IMR-90 (cell line): ENCODE results near the gene MAZ. TPM values are rescaled to one million over a fixed set of nuclear protein-coding genes. Genes with fewer than 3 reads are reported as not detected.

ENCODE experiments used
- ATAC-seq: fragments of 200-7000 bp; cut with Tn5 transposase; 2 replicates; pipeline ENCODE4 v1.9.1; 2020; ENCODE audit warnings: low read depth, mild to moderate bottlenecking, moderate library complexity
- BruUV-seq: library from RNA; stranded (reverse); fragments of 400-500 nt; replicated peaks from 2 replicates; lab custom pipeline; 2021; lab: Mats Ljungman, UMichigan
- CTCF ChIA-PET: fragments of 300-600 bp; formaldehyde crosslinking; extraction: SDS; loops from one replicate; lab custom pipeline; 2021; ENCODE audit warnings: antibody characterized with exemption; lab: Yijun Ruan, JAX
- POLR2A ChIA-PET: fragments of 300-600 bp; sonication (Branson Sonifier 250); formaldehyde crosslinking; loops from one replicate; lab custom pipeline; 2022; ENCODE audit warnings: antibody characterized with exemption; ENCODE audit not compliant: unreplicated experiment; lab: Charles Lee
- DNase-seq: peaks from one replicate; pipeline ENCODE4 v3.0.0; 2013
- H2AFZ ChIP-seq: replicated peaks from 2 replicates; pipeline ENCODE3; 2013; ENCODE audit warnings: low read length, mild to moderate bottlenecking; ENCODE audit not compliant: poor library complexity
- H2AK5ac ChIP-seq: 2 replicates; pipeline ENCODE4 v1.6.1; 2013; ENCODE audit warnings: low read depth, low read length, inconsistent platforms
- H2AK9ac ChIP-seq: replicated peaks from 2 replicates; pipeline ENCODE3; 2013; ENCODE audit warnings: mild to moderate bottlenecking, low read depth, low read length, moderate library complexity; ENCODE audit not compliant: poor library complexity
- H2BK120ac ChIP-seq: 2 replicates; pipeline ENCODE4 v1.6.1; 2013; ENCODE audit warnings: low read depth, low read length, inconsistent platforms
- H2BK15ac ChIP-seq: 3 replicates; pipeline ENCODE4 v1.6.1; 2013; ENCODE audit warnings: low read depth, low read length, inconsistent platforms
- H2BK20ac ChIP-seq: 2 replicates; pipeline ENCODE4 v1.6.1; 2013; ENCODE audit warnings: low read depth, mild to moderate bottlenecking, inconsistent platforms, low read length, moderate library complexity
- H2BK5ac ChIP-seq: 2 replicates; pipeline ENCODE4 v1.6.1; 2013; ENCODE audit warnings: mild to moderate bottlenecking, low read depth, low read length, inconsistent platforms; ENCODE audit not compliant: poor library complexity, severe bottlenecking
- H3K14ac ChIP-seq: replicated peaks from 2 replicates; pipeline ENCODE4 v1.6.1; 2013; ENCODE audit warnings: low read depth, low read length, inconsistent platforms
- H3K18ac ChIP-seq: 2 replicates; pipeline ENCODE4 v1.6.1; 2013; ENCODE audit warnings: low read depth, low read length, control low read depth
- H3K23ac ChIP-seq: 2 replicates; pipeline ENCODE4 v1.6.1; 2013; ENCODE audit warnings: low read depth, low read length, inconsistent platforms
- H3K27ac ChIP-seq: 2 replicates; pipeline ENCODE4 v1.5.1; 2013; ENCODE audit warnings: mild to moderate bottlenecking, control low read depth, low read length; ENCODE audit not compliant: insufficient read depth
- H3K27me3 ChIP-seq: 2 replicates; pipeline ENCODE4 v1.6.1; 2013; ENCODE audit warnings: low read length; ENCODE audit not compliant: control insufficient read depth, insufficient read depth
- H3K36me3 ChIP-seq: 2 replicates; pipeline ENCODE4 v1.6.1; 2013; ENCODE audit warnings: low read length, mixed read lengths; ENCODE audit not compliant: control insufficient read depth, insufficient read depth
- H3K4ac ChIP-seq: 2 replicates; pipeline ENCODE4 v1.6.1; 2013; ENCODE audit warnings: low read depth, low read length, inconsistent platforms
- H3K4me1 ChIP-seq: 2 replicates; pipeline ENCODE4 v1.6.1; 2013; ENCODE audit warnings: low read length, mixed read lengths; ENCODE audit not compliant: control insufficient read depth, insufficient read depth
- H3K4me2 ChIP-seq: 2 replicates; pipeline ENCODE4 v1.6.1; 2013; ENCODE audit warnings: low read depth, mild to moderate bottlenecking, control low read depth, low read length, moderate library complexity
- H3K4me3 ChIP-seq: 2 replicates; pipeline ENCODE4 v1.5.1; 2013; ENCODE audit warnings: low read depth, mild to moderate bottlenecking, control low read depth, low read length, moderate library complexity; ENCODE audit not compliant: insufficient read depth
- H3K56ac ChIP-seq: 2 replicates; pipeline ENCODE4 v1.6.1; 2013; ENCODE audit warnings: low read length, inconsistent platforms; ENCODE audit not compliant: insufficient read depth; ENCODE audit errors: extremely low read depth
- H3K79me1 ChIP-seq, 2 experiments: 2 replicates each; pipeline ENCODE4 v1.6.1; 2013; ENCODE audit warnings: low read length in 2 of 2, inconsistent platforms in 1 of 2, low read depth in 1 of 2
- H3K9ac ChIP-seq: 2 replicates; pipeline ENCODE4 v1.6.1; 2013; ENCODE audit warnings: low read depth, low read length, control low read depth
- H3K9me1 ChIP-seq: 2 replicates; pipeline ENCODE4 v1.6.1; 2013; ENCODE audit warnings: low read length, inconsistent platforms; ENCODE audit not compliant: insufficient read depth
- H3K9me3 ChIP-seq: 2 replicates; pipeline ENCODE4 v1.6.1; 2013; ENCODE audit warnings: low read length; ENCODE audit not compliant: control insufficient read depth, insufficient read depth
- H4K20me1 ChIP-seq: 2 replicates; pipeline ENCODE4 v1.6.1; 2013; ENCODE audit warnings: low read length, inconsistent platforms; ENCODE audit not compliant: insufficient read depth
- H4K5ac ChIP-seq: 2 replicates; pipeline ENCODE4 v1.6.1; 2013; ENCODE audit warnings: mild to moderate bottlenecking, low read depth, low read length, control low read depth
- H4K8ac ChIP-seq, 2 experiments: 2 replicates each; pipeline ENCODE4 v1.6.1; 2013; ENCODE audit warnings: low read depth in 2 of 2, low read length in 2 of 2, control low read depth in 1 of 2, inconsistent platforms in 1 of 2
- H4K91ac ChIP-seq: 2 replicates; pipeline ENCODE4 v1.6.1; 2013; ENCODE audit warnings: low read depth, low read length, inconsistent platforms; ENCODE audit not compliant: insufficient read depth
- FOS ChIP-seq: fragments of 150-350 bp; IDR thresholded peaks from 2 replicates; pipeline ENCODE4 v1.6.1; 2016; ENCODE audit warnings: low read depth, low read length
- MAZ ChIP-seq: IDR thresholded peaks from 2 replicates; pipeline ENCODE4 v1.6.1; 2012; ENCODE audit warnings: low read depth, mild to moderate bottlenecking, low read length, improper control_type of control experiment, moderate library complexity, borderline replicate concordance
- RAD21 ChIP-seq: IDR thresholded peaks from 2 replicates; pipeline ENCODE4 v1.6.1; 2012; ENCODE audit warnings: low read length, improper control_type of control experiment
- RFX5 ChIP-seq: IDR thresholded peaks from 2 replicates; pipeline ENCODE4 v1.8.0; 2012; ENCODE audit warnings: low read depth, mild to moderate bottlenecking, low read length, moderate library complexity
- WGBS, 2 experiments: methylation state at CpG; one replicate each; pipeline versions ENCODE4 v1.1.5 to v1.1.7; 2013; ENCODE audit warnings: missing lambda C conversion rate in 2 of 2; ENCODE audit not compliant: insufficient read length in 1 of 2; ENCODE audit errors: extremely low coverage in 2 of 2; 5-methylcytosine and 5-hydroxymethylcytosine counted together
- dilution Hi-C: fragments of 300-500 bp; cut with HindIII; formaldehyde crosslinking; loops from one replicate; pipeline ENCODE4 v1.14.3; 2018; ENCODE audit warnings: low sequenced_read_pairs; ENCODE audit not compliant: unreplicated experiment
- in situ Hi-C: fragments of 300-500 bp; cut with MboI; formaldehyde crosslinking; loops from 3 replicates; pipeline ENCODE4 v1.14.3; 2019; ENCODE audit warnings: low sequenced_read_pairs, inconsistent platforms, mixed read lengths
- intact Hi-C: fragments of 100-400 bp; cut with micrococcal nuclease; formaldehyde crosslinking; loops from 2 replicates; pipeline ENCODE4 v1.10.0; 2022
- polyA plus RNA-seq, 3 experiments: library from polyadenylated mRNA; depleted of rRNA; stranded (reverse); fragments of >200 nt; gene quantifications; 2 replicates each; pipeline ENCODE4 v1.2.3, GENCODE V29; 2012; ENCODE audit warnings: low replicate concordance in 1 of 3
- total RNA-seq: library from RNA; depleted of rRNA; stranded (reverse); fragments of >200 nt; gene quantifications from 2 replicates; pipeline ENCODE4 v1.2.3, GENCODE V29; 2012
- TF ChIP-seq, protein P1 (sequence below): fragments of 150-350 bp; IDR thresholded peaks from 2 replicates; pipeline ENCODE4 v1.6.1; 2017; ENCODE audit warnings: mild to moderate bottlenecking, antibody characterized with exemption, low read length, low read depth

MAZ gene
- total and polyA plus RNA-seq, 2 of the 4 experiments (the other 2 are of a cell fraction) = 113 to 138 TPM

DNA sequence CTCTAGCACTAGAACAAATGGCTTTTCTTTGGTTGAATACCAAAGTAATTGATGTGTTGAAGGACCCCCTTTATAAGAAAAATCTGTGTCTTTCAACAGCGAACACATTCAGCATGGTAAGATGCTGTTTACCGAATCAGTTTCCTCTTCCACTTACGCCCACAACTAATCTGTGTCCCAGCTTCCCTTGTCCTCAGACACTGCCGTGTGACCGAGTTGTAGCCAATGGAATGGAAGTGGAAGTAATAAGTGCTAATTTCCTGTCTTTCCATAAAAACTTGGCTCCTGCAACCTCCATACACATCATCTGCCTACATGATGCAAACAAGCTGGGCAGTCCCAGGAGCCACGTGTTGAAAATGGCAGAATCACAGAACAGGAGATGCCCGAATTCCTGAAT is 46.3 kb downstream of the MAZ start:
- no peaks in the 10 kb centered on the region for H3K79me1 ChIP-seq
- H3K27me3 ChIP-seq = no peaks in the 10 kb centered on the region
- no peak overlapping the region for H3K27ac ChIP-seq
- peaks cover 8% of the 10 kb centered on the region for H3K36me3 ChIP-seq
- no peak overlapping the region for H4K5ac ChIP-seq
- in situ Hi-C loops = no loop called here
- CTCF ChIA-PET = no interaction called here
- dilution Hi-C loops = no loop called here
- peaks cover 3% of the 10 kb centered on the region; the same call in 1 of the 2 replicates for H3K9me1 ChIP-seq
- no peak overlapping the region for H3K4ac ChIP-seq
- H3K56ac ChIP-seq = no peak overlapping the region
- H3K4me3 ChIP-seq = no peak overlapping the region
- ATAC-seq (peak; percentile 5; the same call in 1 of the 2 replicates), DNase-seq (peak; percentile 72)
- no peak overlapping the region for H2BK20ac ChIP-seq
- H3K4me2 ChIP-seq = no peak overlapping the region
- peak overlapping the region in 1 of 2 experiments; percentile 60; a peak in 2 of 4 replicates for H4K8ac ChIP-seq
- BruUV-seq = no TSS peak
- H2AK9ac ChIP-seq = peak overlapping the region; percentile 63
- no peak overlapping the region for H3K23ac ChIP-seq
- intact Hi-C loops = no loop called here
- H2BK5ac ChIP-seq = no peak overlapping the region
- H2AFZ ChIP-seq = peak overlapping the region; percentile 43
- H3K9ac ChIP-seq = no peak overlapping the region
- H3K4me1 ChIP-seq = peaks cover 2% of the 10 kb centered on the region; the same call in 1 of the 2 replicates
- no peak overlapping the region for H3K14ac ChIP-seq
- H3K18ac ChIP-seq = no peak overlapping the region
- no peak overlapping the region for H4K91ac ChIP-seq
- no peaks in the 10 kb centered on the region for H4K20me1 ChIP-seq
- H3K9me3 ChIP-seq = no peaks in the 10 kb centered on the region
- TF ChIP-seq, protein P1, sequence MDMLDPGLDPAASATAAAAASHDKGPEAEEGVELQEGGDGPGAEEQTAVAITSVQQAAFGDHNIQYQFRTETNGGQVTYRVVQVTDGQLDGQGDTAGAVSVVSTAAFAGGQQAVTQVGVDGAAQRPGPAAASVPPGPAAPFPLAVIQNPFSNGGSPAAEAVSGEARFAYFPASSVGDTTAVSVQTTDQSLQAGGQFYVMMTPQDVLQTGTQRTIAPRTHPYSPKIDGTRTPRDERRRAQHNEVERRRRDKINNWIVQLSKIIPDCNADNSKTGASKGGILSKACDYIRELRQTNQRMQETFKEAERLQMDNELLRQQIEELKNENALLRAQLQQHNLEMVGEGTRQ = peak; percentile 89
- no peak for TF ChIP-seq RFX5
- no peak for TF ChIP-seq MAZ
- no peak for TF ChIP-seq FOS
- TF ChIP-seq RAD21 = no peak
- POLR2A ChIA-PET = no interaction called here
- H2BK120ac ChIP-seq = no peak overlapping the region
- no peak overlapping the region for H2BK15ac ChIP-seq
- WGBS, 2 experiments = no CpG with 5 or more reads among the region's 7 CpGs
- no peak overlapping the region for H2AK5ac ChIP-seq
